Stimulated activated CD4-positive, alpha-beta T cell treated with anti-CD3 and anti-CD28 coated beads, TNF-alpha, amount 100 ng/mL, for 48 hours (primary cell): ENCODE results near the gene ZNF593OS.

Experiments used
- DNase-seq, 3 donors: peaks; one replicate each; pipeline ENCODE4 v3.0.0-alpha.2; 2020; ENCODE audit warnings: low read depth in 3 of 3

ZNF593OS gene

GRCh38 chr1:26171084-26172072, at the start of gene ZNF593OS:
TSS of gene ZNF593OS (minus strand) at chr1:26171832. CDS start at chr1:26171661, 171 bp downstream.
- no peak for DNase-seq

- DNase-seq = no peak
Measured at GRCh38 chr1:26221094-26221493, 49.5 kb upstream of the ZNF593OS start.

GRCh38 chr1:26220199-26220912, 48.7 kb upstream of the ZNF593OS start:
- no peak for DNase-seq

- no peak for DNase-seq
Measured at GRCh38 chr1:26218906-26219494, 47.4 kb upstream of the ZNF593OS start.

GRCh38 chr1:26215246-26215645, 43.6 kb upstream of the ZNF593OS start:
- DNase-seq = no peak

- DNase-seq = no peak
Measured at GRCh38 chr1:26213335-26213905, 41.8 kb upstream of the ZNF593OS start.

GRCh38 chr1:26212726-26213125, 41.1 kb upstream of the ZNF593OS start:
- no peak for DNase-seq

- no peak for DNase-seq
Measured at GRCh38 chr1:26210147-26210870, 38.7 kb upstream of the ZNF593OS start.

GRCh38 chr1:26203642-26204318, 32.1 kb upstream of the ZNF593OS start:
- DNase-seq = no peak

GRCh38 chr1:26200413-26200812, 28.8 kb upstream of the ZNF593OS start:
- DNase-seq = no peak

- DNase-seq = no peak
Measured at GRCh38 chr1:26197813-26198212, 26.2 kb upstream of the ZNF593OS start.

- no peak for DNase-seq
Measured at GRCh38 chr1:26197301-26197700, 25.7 kb upstream of the ZNF593OS start.

GRCh38 chr1:26195805-26196204, 24.2 kb upstream of the ZNF593OS start:
- DNase-seq = no peak

GRCh38 chr1:26191739-26192138, 20.1 kb upstream of the ZNF593OS start:
- no peak for DNase-seq

GRCh38 chr1:26190373-26190987, 18.8 kb upstream of the ZNF593OS start, which contains the start of gene CATSPER4:
TSS of gene CATSPER4 (plus strand) at chr1:26190602. CDS start at chr1:26190628, 26 bp downstream.
- no peak for DNase-seq

GRCh38 chr1:26189751-26190275, 18.2 kb upstream of the ZNF593OS start:
- DNase-seq = no peak

- DNase-seq = no peak
Measured at GRCh38 chr1:26189331-26189730, 17.7 kb upstream of the ZNF593OS start.

- DNase-seq = no peak
Measured at GRCh38 chr1:26188477-26188876, 16.8 kb upstream of the ZNF593OS start.

- DNase-seq = no peak
Measured at GRCh38 chr1:26187882-26188281, 16.2 kb upstream of the ZNF593OS start.

- DNase-seq = no peak
Measured at GRCh38 chr1:26184883-26185282, 13.3 kb upstream of the ZNF593OS start.
